HCT116 (cell line): Measurements from ENCODE around the gene IRF8. TPM values are rescaled to one million over a fixed set of nuclear protein-coding genes. Genes with fewer than 3 reads are reported as not detected.

Experiments used
- ATAC-seq: fragments of 200-7000 bp; cut with Tn5 transposase; 2 replicates; pipeline ENCODE4 v1.9.1; 2020; ENCODE audit warnings: mild to moderate bottlenecking, moderate library complexity
- BruUV-seq: library from RNA; stranded (reverse); fragments of 400-500 nt; replicated peaks from 2 replicates; lab custom pipeline; 2021; lab: Mats Ljungman, UMichigan
- CTCF ChIA-PET: fragments of 300-600 bp; sonication (Branson Sonifier 250); formaldehyde crosslinking; loops from one replicate; lab custom pipeline; 2021; ENCODE audit warnings: antibody characterized with exemption; lab: Charles Lee
- POLR2A ChIA-PET: fragments of 300-600, 350-600 bp; sonication (Branson Sonifier 250); formaldehyde crosslinking; loops from one replicate; lab custom pipeline; 2021; ENCODE audit warnings: antibody characterized with exemption; lab: Charles Lee
- RAD21 ChIA-PET, 2 experiments: fragments of 300-600 bp; sonication (Branson Sonifier 250); formaldehyde crosslinking; loops; one replicate each; lab custom pipeline; 2023; ENCODE audit warnings: low total read pairs in 2 of 2; ENCODE audit not compliant: uncharacterized antibody in 2 of 2, unreplicated experiment in 2 of 2, low non-redundant PET in 1 of 2; lab: Charles Lee
- DNase-seq: peaks from one replicate; pipeline ENCODE4 v3.0.0-alpha.2; 2010; ENCODE audit warnings: low read depth, low spot score
- H2AFZ ChIP-seq: fragments of 200-600 bp; shearing (Covaris generic), sonication (generic); 2 replicates; pipeline ENCODE4 v1.6.1; 2017; ENCODE audit warnings: low read depth, mixed run types, mixed read lengths, antibody characterized with exemption, low read length; ENCODE audit not compliant: poor library complexity, severe bottlenecking
- H3K27ac ChIP-seq: 2 replicates; pipeline ENCODE4 v1.5.1; 2012; ENCODE audit warnings: low read depth, low read length
- H3K27me3 ChIP-seq: fragments of 200-600 bp; sonication (generic); 2 replicates; pipeline ENCODE4 v1.6.1; 2016; ENCODE audit warnings: mixed run types, low read length, mixed read lengths; ENCODE audit not compliant: insufficient read depth
- H3K36me3 ChIP-seq, 2 experiments: fragments of 200-500 bp in 1 of 2; fragments of 200-600 bp in 1 of 2; sonication (Bioruptor generic) in 1 of 2; sonication (generic) in 1 of 2; 2 replicates each; pipeline versions ENCODE4 v1.5.1 to v1.6.1; 2014 to 2016; ENCODE audit warnings: low read length in 2 of 2, inconsistent platforms in 1 of 2, mixed read lengths in 1 of 2, mixed run types in 1 of 2; ENCODE audit not compliant: insufficient read depth in 2 of 2, control insufficient read depth in 1 of 2
- H3K4me1 ChIP-seq, 2 experiments: fragments of 200-600 bp in 1 of 2; sonication (generic) in 1 of 2; 2 replicates each; pipeline versions ENCODE4 v1.5.1 to v1.6.1; 2012 to 2017; ENCODE audit warnings: low read length in 2 of 2, inconsistent platforms in 1 of 2, mild to moderate bottlenecking in 1 of 2, mixed read lengths in 1 of 2, mixed run types in 1 of 2, moderate library complexity in 1 of 2; ENCODE audit not compliant: insufficient read depth in 2 of 2, control insufficient read depth in 1 of 2
- H3K4me2 ChIP-seq: fragments of 200-600 bp; sonication (generic); 2 replicates; pipeline ENCODE4 v1.6.1; 2017; ENCODE audit warnings: mixed run types, low read length, mixed read lengths
- H3K4me3 ChIP-seq, 2 experiments: fragments of 200-600 bp in 1 of 2; sonication (generic) in 1 of 2; replicated peaks in 1 of 2; 2 replicates each; pipeline ENCODE4 v1.5.1; 2011 to 2016; ENCODE audit warnings: low read length in 2 of 2, control low read depth in 1 of 2, low read depth in 1 of 2, mild to moderate bottlenecking in 1 of 2, mixed read lengths in 1 of 2, mixed run types in 1 of 2
- H3K79me2 ChIP-seq: fragments of 200-600 bp; sonication (generic); 2 replicates; pipeline ENCODE4 v1.6.1; 2017; ENCODE audit warnings: mild to moderate bottlenecking, mixed run types, low read length, moderate library complexity, mixed read lengths; ENCODE audit not compliant: insufficient read depth
- H3K9ac ChIP-seq: fragments of 200-600 bp; sonication (generic); 2 replicates; pipeline ENCODE4 v1.6.1; 2016; ENCODE audit warnings: low read length, mixed read lengths
- H3K9me2 ChIP-seq: fragments of 200-600 bp; sonication (generic), shearing (Covaris generic); 2 replicates; pipeline ENCODE4 v1.6.1; 2017; ENCODE audit warnings: mixed run types, mild to moderate bottlenecking, moderate library complexity; ENCODE audit not compliant: insufficient read depth
- H3K9me3 ChIP-seq, 2 experiments: fragments of 200-500 bp in 1 of 2; fragments of 200-600 bp in 1 of 2; sonication (Bioruptor generic) in 1 of 2; sonication (generic) in 1 of 2; 2 replicates each; pipeline ENCODE4 v1.6.1; 2014 to 2017; ENCODE audit warnings: low read length in 2 of 2, mixed read lengths in 2 of 2, inconsistent platforms in 1 of 2, low read depth in 1 of 2, mild to moderate bottlenecking in 1 of 2, mixed run types in 1 of 2, moderate library complexity in 1 of 2; ENCODE audit not compliant: control insufficient read depth in 1 of 2, insufficient read depth in 1 of 2
- H4K20me1 ChIP-seq: fragments of 200-600 bp; sonication (generic), shearing (Covaris generic); 2 replicates; pipeline ENCODE4 v1.6.1; 2017; ENCODE audit warnings: mixed run types, mild to moderate bottlenecking, moderate library complexity; ENCODE audit not compliant: insufficient read depth
- CBX3 ChIP-seq: IDR thresholded peaks from 2 replicates; pipeline ENCODE4 v1.6.1; 2012; ENCODE audit warnings: low read depth
- CEBPB ChIP-seq: IDR thresholded peaks from 2 replicates; pipeline ENCODE4 v1.6.1; 2012; ENCODE audit warnings: low read depth
- ELF1 ChIP-seq: IDR thresholded peaks from 2 replicates; pipeline ENCODE4 v1.6.1; 2012; ENCODE audit warnings: low read depth, borderline replicate concordance
- EZH2 ChIP-seq: fragments of 200-600 bp; sonication (generic); IDR thresholded peaks from 2 replicates; pipeline ENCODE4 v1.6.1; 2017; ENCODE audit warnings: antibody characterized with exemption, mixed run types
- EZH2phosphoT487 ChIP-seq: fragments of 200-600 bp; IDR thresholded peaks from 2 replicates; pipeline ENCODE4 v1.6.1; 2018; ENCODE audit warnings: antibody characterized with exemption, borderline replicate concordance
- FOSL1 ChIP-seq: IDR thresholded peaks from 2 replicates; pipeline ENCODE4 v1.6.1; 2012; ENCODE audit warnings: low read depth
- JUND ChIP-seq: IDR thresholded peaks from 2 replicates; pipeline ENCODE4 v1.6.1; 2012
- POLR2A ChIP-seq: IDR thresholded peaks from 2 replicates; pipeline ENCODE4 v1.7.0; 2011; ENCODE audit warnings: borderline replicate concordance; ENCODE audit not compliant: insufficient read depth, insufficient read length; ENCODE audit errors: extremely low read depth
- POLR2AphosphoS5 ChIP-seq: IDR thresholded peaks from 2 replicates; pipeline ENCODE4 v1.6.1; 2011; ENCODE audit warnings: mild to moderate bottlenecking, low read depth, low read length, moderate library complexity
- RAD21 ChIP-seq: IDR thresholded peaks from 2 replicates; pipeline ENCODE4 v1.6.1; 2012; ENCODE audit warnings: low read depth, mild to moderate bottlenecking
- SIN3A ChIP-seq: IDR thresholded peaks from 2 replicates; pipeline ENCODE4 v1.6.1; 2012; ENCODE audit warnings: low read depth
- SRF ChIP-seq: IDR thresholded peaks from 2 replicates; pipeline ENCODE4 v1.6.1; 2012; ENCODE audit warnings: low read depth
- TCF7L2 ChIP-seq: IDR thresholded peaks from 2 replicates; pipeline ENCODE4 v1.7.0; 2011; ENCODE audit warnings: borderline replicate concordance, inconsistent platforms; ENCODE audit not compliant: insufficient read depth, insufficient read length; ENCODE audit errors: extremely low read depth
- ZFX ChIP-seq: fragments of 450-650 bp; IDR thresholded peaks from 2 replicates; pipeline ENCODE4 v1.6.1; 2017
- ZNF274 ChIP-seq: fragments of 200-500 bp; sonication (Bioruptor generic); IDR thresholded peaks from 2 replicates; pipeline ENCODE4 v1.6.1; 2014; ENCODE audit warnings: mild to moderate bottlenecking, low read depth, low read length, inconsistent platforms
- intact Hi-C: fragments of 100-400 bp; cut with micrococcal nuclease; formaldehyde crosslinking; loops from 2 replicates; pipeline ENCODE4 v1.10.0; 2022
- total RNA-seq: library from RNA; stranded (reverse); gene quantifications from one replicate; pipeline ENCODE4 v1.2.1, GENCODE V29; 2021; ENCODE audit not compliant: unreplicated experiment
- TF ChIP-seq, protein P1 (sequence below): IDR thresholded peaks from 2 replicates; pipeline ENCODE4 v1.6.1; 2012; ENCODE audit warnings: low read depth
- TF ChIP-seq, protein P2 (sequence below): IDR thresholded peaks from 2 replicates; pipeline ENCODE4 v1.6.1; 2011; ENCODE audit warnings: mild to moderate bottlenecking, low read length, moderate library complexity; ENCODE audit not compliant: insufficient replicate concordance; ENCODE audit errors: extremely low read depth
- TF ChIP-seq, protein P3 (sequence below), 3 experiments: fragments of 200-600 bp in 1 of 3; sonication (generic) in 1 of 3; IDR thresholded peaks in 2 of 3; conservative IDR thresholded peaks in 1 of 3; 2 replicates each; pipeline ENCODE4 v1.5.1; 2012 to 2017; ENCODE audit warnings: low read depth in 2 of 3, low read length in 2 of 3, antibody characterized with exemption in 1 of 3, borderline replicate concordance in 1 of 3, control low read depth in 1 of 3, mild to moderate bottlenecking in 1 of 3, mixed read lengths in 1 of 3, mixed run types in 1 of 3, moderate library complexity in 1 of 3; ENCODE audit not compliant: insufficient read depth in 1 of 3
- TF ChIP-seq, protein P4 (sequence below): IDR thresholded peaks from 2 replicates; pipeline ENCODE4 v1.6.1; 2012

The IRF8 gene
- total RNA-seq, 1 experiment from 2014 or later = 0.61 TPM

DNA sequence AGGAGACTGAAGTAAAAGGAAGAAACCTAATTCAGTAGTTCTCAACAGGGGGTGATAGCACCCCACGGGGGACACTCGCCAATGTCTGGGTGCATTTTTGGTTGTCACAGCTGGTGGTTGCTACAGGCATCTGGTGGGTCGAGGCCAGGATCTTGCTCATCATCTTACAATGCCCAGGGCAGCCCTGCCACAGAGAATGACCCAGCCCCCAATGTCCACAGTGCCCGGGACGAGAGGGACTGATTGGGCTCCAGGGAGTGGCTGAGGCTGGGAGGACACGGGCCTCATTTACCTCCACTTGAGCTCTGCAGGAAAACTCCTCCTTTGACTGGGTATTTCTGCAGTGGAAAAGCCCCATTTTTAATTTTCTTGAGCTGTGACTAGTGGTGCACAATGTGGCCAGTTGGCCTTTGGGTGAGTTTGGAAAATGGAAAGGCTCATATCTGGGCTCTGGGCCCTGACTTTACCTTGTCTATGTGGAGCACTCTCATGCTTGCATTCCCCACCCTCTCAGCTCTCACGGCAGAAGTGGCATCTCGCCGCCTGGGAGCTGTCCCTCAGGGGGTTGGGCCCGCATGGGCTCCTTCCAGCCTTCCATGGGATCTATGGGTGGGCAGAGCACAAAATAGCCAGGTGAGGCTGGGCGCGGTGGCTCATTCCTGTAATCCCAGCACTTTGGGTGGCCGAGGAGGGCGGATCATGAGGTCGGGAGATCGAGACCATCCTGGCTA, 37.7 kb upstream of the IRF8 start:
- intact Hi-C loops = no loop called here
- ChIA-PET RAD21 (no interaction called here), POLR2A (no interaction called here), CTCF (no interaction called here)
- Histone ChIP-seq H3K9me3 (no peaks in the 10 kb centered on the region; a peak in 2 of 4 replicates), H3K4me3 (no peak overlapping the region), H3K4me1 (no peaks in the 10 kb centered on the region), H3K9ac (no peak overlapping the region), H3K4me2 (no peak overlapping the region), H3K27ac (no peak overlapping the region), H2AFZ (no peak overlapping the region), H3K79me2 (no peaks in the 10 kb centered on the region), H3K36me3 (no peaks in the 10 kb centered on the region), H4K20me1 (no peaks in the 10 kb centered on the region), H3K9me2 (no peaks in the 10 kb centered on the region), H3K27me3 (peaks cover 16% of the 10 kb centered on the region)
- no TSS peak for BruUV-seq
- ATAC-seq (no peak), DNase-seq (no peak)
- TF ChIP-seq POLR2AphosphoS5 (no peak), FOSL1 (no peak), CEBPB (no peak), POLR2A (no peak), EZH2phosphoT487 (no peak), RAD21 (no peak), SIN3A (no peak), ZFX (no peak), EZH2 (no peak), TCF7L2 (no peak), CBX3 (no peak), ZNF274 (no peak), SRF (no peak), ELF1 (no peak), JUND (no peak)
- TF ChIP-seq, protein P1, sequence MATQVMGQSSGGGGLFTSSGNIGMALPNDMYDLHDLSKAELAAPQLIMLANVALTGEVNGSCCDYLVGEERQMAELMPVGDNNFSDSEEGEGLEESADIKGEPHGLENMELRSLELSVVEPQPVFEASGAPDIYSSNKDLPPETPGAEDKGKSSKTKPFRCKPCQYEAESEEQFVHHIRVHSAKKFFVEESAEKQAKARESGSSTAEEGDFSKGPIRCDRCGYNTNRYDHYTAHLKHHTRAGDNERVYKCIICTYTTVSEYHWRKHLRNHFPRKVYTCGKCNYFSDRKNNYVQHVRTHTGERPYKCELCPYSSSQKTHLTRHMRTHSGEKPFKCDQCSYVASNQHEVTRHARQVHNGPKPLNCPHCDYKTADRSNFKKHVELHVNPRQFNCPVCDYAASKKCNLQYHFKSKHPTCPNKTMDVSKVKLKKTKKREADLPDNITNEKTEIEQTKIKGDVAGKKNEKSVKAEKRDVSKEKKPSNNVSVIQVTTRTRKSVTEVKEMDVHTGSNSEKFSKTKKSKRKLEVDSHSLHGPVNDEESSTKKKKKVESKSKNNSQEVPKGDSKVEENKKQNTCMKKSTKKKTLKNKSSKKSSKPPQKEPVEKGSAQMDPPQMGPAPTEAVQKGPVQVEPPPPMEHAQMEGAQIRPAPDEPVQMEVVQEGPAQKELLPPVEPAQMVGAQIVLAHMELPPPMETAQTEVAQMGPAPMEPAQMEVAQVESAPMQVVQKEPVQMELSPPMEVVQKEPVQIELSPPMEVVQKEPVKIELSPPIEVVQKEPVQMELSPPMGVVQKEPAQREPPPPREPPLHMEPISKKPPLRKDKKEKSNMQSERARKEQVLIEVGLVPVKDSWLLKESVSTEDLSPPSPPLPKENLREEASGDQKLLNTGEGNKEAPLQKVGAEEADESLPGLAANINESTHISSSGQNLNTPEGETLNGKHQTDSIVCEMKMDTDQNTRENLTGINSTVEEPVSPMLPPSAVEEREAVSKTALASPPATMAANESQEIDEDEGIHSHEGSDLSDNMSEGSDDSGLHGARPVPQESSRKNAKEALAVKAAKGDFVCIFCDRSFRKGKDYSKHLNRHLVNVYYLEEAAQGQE = no peak
- TF ChIP-seq, protein P2, sequence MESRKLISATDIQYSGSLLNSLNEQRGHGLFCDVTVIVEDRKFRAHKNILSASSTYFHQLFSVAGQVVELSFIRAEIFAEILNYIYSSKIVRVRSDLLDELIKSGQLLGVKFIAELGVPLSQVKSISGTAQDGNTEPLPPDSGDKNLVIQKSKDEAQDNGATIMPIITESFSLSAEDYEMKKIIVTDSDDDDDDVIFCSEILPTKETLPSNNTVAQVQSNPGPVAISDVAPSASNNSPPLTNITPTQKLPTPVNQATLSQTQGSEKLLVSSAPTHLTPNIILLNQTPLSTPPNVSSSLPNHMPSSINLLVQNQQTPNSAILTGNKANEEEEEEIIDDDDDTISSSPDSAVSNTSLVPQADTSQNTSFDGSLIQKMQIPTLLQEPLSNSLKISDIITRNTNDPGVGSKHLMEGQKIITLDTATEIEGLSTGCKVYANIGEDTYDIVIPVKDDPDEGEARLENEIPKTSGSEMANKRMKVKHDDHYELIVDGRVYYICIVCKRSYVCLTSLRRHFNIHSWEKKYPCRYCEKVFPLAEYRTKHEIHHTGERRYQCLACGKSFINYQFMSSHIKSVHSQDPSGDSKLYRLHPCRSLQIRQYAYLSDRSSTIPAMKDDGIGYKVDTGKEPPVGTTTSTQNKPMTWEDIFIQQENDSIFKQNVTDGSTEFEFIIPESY = no peak
- TF ChIP-seq, protein P3, sequence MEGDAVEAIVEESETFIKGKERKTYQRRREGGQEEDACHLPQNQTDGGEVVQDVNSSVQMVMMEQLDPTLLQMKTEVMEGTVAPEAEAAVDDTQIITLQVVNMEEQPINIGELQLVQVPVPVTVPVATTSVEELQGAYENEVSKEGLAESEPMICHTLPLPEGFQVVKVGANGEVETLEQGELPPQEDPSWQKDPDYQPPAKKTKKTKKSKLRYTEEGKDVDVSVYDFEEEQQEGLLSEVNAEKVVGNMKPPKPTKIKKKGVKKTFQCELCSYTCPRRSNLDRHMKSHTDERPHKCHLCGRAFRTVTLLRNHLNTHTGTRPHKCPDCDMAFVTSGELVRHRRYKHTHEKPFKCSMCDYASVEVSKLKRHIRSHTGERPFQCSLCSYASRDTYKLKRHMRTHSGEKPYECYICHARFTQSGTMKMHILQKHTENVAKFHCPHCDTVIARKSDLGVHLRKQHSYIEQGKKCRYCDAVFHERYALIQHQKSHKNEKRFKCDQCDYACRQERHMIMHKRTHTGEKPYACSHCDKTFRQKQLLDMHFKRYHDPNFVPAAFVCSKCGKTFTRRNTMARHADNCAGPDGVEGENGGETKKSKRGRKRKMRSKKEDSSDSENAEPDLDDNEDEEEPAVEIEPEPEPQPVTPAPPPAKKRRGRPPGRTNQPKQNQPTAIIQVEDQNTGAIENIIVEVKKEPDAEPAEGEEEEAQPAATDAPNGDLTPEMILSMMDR (IDR thresholded peaks at IDR 0.05 in 2 of 3, conservative IDR thresholded peaks at IDR 0.05 in 1 of 3; ENCODE audit: borderline replicate concordance in 1 of 3, insufficient read depth in 1 of 3, low read depth in 2 of 3, low read length in 2 of 3) = no peak
- TF ChIP-seq, protein P4, sequence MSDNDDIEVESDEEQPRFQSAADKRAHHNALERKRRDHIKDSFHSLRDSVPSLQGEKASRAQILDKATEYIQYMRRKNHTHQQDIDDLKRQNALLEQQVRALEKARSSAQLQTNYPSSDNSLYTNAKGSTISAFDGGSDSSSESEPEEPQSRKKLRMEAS = no peak
